ENCODE measurements around the gene GNAI1. TPM values are rescaled to one million over a fixed set of nuclear protein-coding genes. Genes with fewer than 3 reads are reported as not detected.
A peak's percentile ranks its signal among the peaks of the same experiment; 100 is the strongest.

Gene GNAI1
- total and polyA plus RNA-seq, 11 donors: 4.6 to 26.1 (median 14.1) TPM

DNA sequence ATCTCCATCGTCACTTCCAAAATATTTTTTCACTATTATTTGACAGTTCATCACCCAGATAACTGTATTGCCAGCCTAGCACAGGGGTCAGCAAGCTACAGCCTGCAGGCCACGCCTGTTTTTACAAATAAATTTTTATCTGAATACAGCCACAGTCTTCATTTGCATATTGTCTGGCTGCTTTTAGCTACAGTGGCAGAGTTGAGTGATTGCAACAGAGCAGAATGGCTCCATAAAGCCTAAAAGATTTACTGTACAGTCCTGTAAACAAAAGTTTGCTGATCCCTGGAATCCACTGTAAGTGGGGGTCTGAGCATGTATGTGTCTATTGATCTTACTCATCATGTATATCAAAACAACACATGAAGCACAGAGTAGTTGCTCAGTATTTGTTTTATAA, 45.9 kb upstream of the GNAI1 start:
- no peak for ATAC-seq
- H3K4me1 ChIP-seq: peaks cover 0 to 3% (median 0%) of the 10 kb centered on the region in 12 donors
- no peak overlapping the region for H3K27ac ChIP-seq
- H3K27me3 ChIP-seq: no peaks in the 10 kb centered on the region
- H3K36me3 ChIP-seq: no peaks in the 10 kb centered on the region
- peaks cover 0 to 8% (median 0%) of the 10 kb centered on the region in 12 donors for H3K9me3 ChIP-seq
- no peak for DNase-seq
- intact Hi-C loops (cut with DNase I): no loop called here
- no peak overlapping the region for H3K4me3 ChIP-seq
- TF ChIP-seq POLR2A (IDR thresholded peaks at IDR 0.05): no peak
- TF ChIP-seq CTCF (IDR thresholded peaks at IDR 0.05): no peak
- 57 to 76% (median 72%) methylated on average over 2 of the region's 2 CpGs for whole genome bisulfite sequencing, 4 donors

- TF ChIP-seq CTCF (IDR thresholded peaks at IDR 0.05) (no peak), POLR2A (IDR thresholded peaks at IDR 0.05) (no peak)
- Histone ChIP-seq H3K27me3 (no peaks in the 10 kb centered on the region), H3K36me3 (no peaks in the 10 kb centered on the region), H3K4me3 (no peak overlapping the region), H3K9me3 (peaks cover 0 to 8% (median 0%) of the 10 kb centered on the region in 12 donors), H3K27ac (no peak overlapping the region), H3K4me1 (peaks cover 0 to 3% (median 0%) of the 10 kb centered on the region in 12 donors)
- DNase-seq: no peak
- intact Hi-C loops (cut with DNase I): no loop called here
- ATAC-seq: no peak
- WGBS, 4 donors: 64 to 89% (median 77%) methylated on average over 1 of the region's 1 CpG
These were observed 45.3 kb upstream of the GNAI1 start for GRCh38 chr7:80089366-80089765.

GRCh38 chr7:80093349-80093748, 41.3 kb upstream of the GNAI1 start:
- TF ChIP-seq CTCF (IDR thresholded peaks at IDR 0.05): no peak
- no peak for TF ChIP-seq POLR2A (IDR thresholded peaks at IDR 0.05)
- Histone ChIP-seq H3K27me3 (no peaks in the 10 kb centered on the region), H3K27ac (no peak overlapping the region), H3K36me3 (no peaks in the 10 kb centered on the region), H3K9me3 (no peaks in the 10 kb centered on the region), H3K4me1 (no peaks in the 10 kb centered on the region), H3K4me3 (no peak overlapping the region)
- DNase-seq (no peak), ATAC-seq (no peak)
- 78 to 88% (median 84%) methylated on average over 2 of the region's 2 CpGs for WGBS, 4 donors
- intact Hi-C loops (cut with DNase I): loop anchor here in 7 of 10 donors (10.0 kb wide), 3 partner anchors 191 to 301 kb away; no protein-coding TSS in a partner anchor

- TF ChIP-seq POLR2A (IDR thresholded peaks at IDR 0.05) (no peak), CTCF (IDR thresholded peaks at IDR 0.05) (peak; percentile 38 to 68 (median 48))
- DNase-seq (no peak), ATAC-seq (no peak)
- intact Hi-C loops (cut with DNase I): loop anchor here (1.0 to 10.0 kb wide), 7 partner anchors 189 to 299 kb away; no protein-coding TSS in a partner anchor
- Histone ChIP-seq H3K36me3 (no peaks in the 10 kb centered on the region), H3K4me1 (no peaks in the 10 kb centered on the region), H3K4me3 (no peak overlapping the region), H3K27ac (no peak overlapping the region), H3K27me3 (no peaks in the 10 kb centered on the region), H3K9me3 (no peaks in the 10 kb centered on the region)
- WGBS, 4 donors: 21 to 38% (median 24%) methylated on average over 1 of the region's 1 CpG
These were observed 39.1 kb upstream of the GNAI1 start for GRCh38 chr7:80095545-80095944.
